Right lobe of liver (tissue), 6 donors: ENCODE data around the gene DDX20. TPM values are rescaled to one million over a fixed set of nuclear protein-coding genes. Genes with fewer than 3 reads are reported as not detected.

Experiments used
- ATAC-seq, 4 donors: fragments of 200-7000 bp; cut with Tn5 transposase; one replicate each; pipeline ENCODE4 v1.9.1; 2020; ENCODE audit warnings: mild to moderate bottlenecking in 4 of 4, moderate library complexity in 4 of 4
- DNase-seq, 3 donors: peaks; one replicate each; pipeline ENCODE4 v3.0.0-alpha.2; 2020
- H3K27ac ChIP-seq, 3 donors: fragments of 200-600 bp; one replicate each; pipeline ENCODE4 v1.8.0; 2022
- H3K27me3 ChIP-seq, 2 donors: fragments of 200-600 bp; one replicate each; pipeline ENCODE4 v1.8.0; 2022
- H3K36me3 ChIP-seq, 4 donors: fragments of 200-600 bp; sonication (generic) in 1 of 4; one replicate each; pipeline versions ENCODE4 v1.5.1 to v1.8.0; 2017 to 2022; ENCODE audit warnings: control low read depth in 1 of 4
- H3K4me1 ChIP-seq, 4 donors: fragments of 200-600 bp; sonication (generic) in 1 of 4; one replicate each; pipeline versions ENCODE4 v1.5.1 to v1.8.0; 2017 to 2022; ENCODE audit warnings: control low read depth in 1 of 4
- H3K4me3 ChIP-seq, 3 donors: fragments of 200-600 bp; one replicate each; pipeline ENCODE4 v1.8.0; 2022
- H3K9me3 ChIP-seq, 4 donors: fragments of 200-600 bp; sonication (generic) in 1 of 4; one replicate each; pipeline versions ENCODE4 v1.5.1 to v1.8.0; 2017 to 2022; ENCODE audit warnings: control low read depth in 1 of 4
- POLR2A ChIP-seq: fragments of 450-650 bp; IDR thresholded peaks from one replicate; pipeline ENCODE4 v1.6.1; 2017; ENCODE audit warnings: antibody characterized with exemption, mild to moderate bottlenecking
- WGBS: methylation state at CpG from one replicate; pipeline ENCODE4 v1.1.6; 2018; ENCODE audit warnings: low coverage, low lambda C conversion rate; ENCODE audit not compliant: insufficient coverage; ENCODE audit errors: missing lambda C conversion rate; 5-methylcytosine and 5-hydroxymethylcytosine counted together
- intact Hi-C, 2 donors: fragments of 100-400 bp; cut with DNase I; formaldehyde crosslinking; loops; one replicate each; pipeline versions ENCODE4 v1.11.2 to v1.14.1; 2022
- total RNA-seq, 6 experiments: library from RNA; depleted of rRNA in 2 of 6; stranded (reverse); fragments of >200 nt in 2 of 6; fragmentation: NEBNext Ultra II Directional in 3 of 6; extraction: Animal tissue kit (Norgen Biotek cat#: 25700) in 3 of 6; gene quantifications; one replicate each; pipeline versions ENCODE4 v1.1.0 to v1.2.4, GENCODE V29; 2016 to 2023
- TF ChIP-seq, protein P1 (sequence below), 4 donors: fragments of 200-600 bp in 3 of 4; fragments of 450-650 bp in 1 of 4; IDR thresholded peaks; one replicate each; pipeline versions ENCODE4 v1.5.1 to v1.8.0; 2016 to 2022; ENCODE audit warnings: antibody characterized with exemption in 4 of 4, mild to moderate bottlenecking in 2 of 4
- donor health status: DM: no; HTN: yes; CAD: no.
- donor health status: DM: no; HTN: no; CAD: no.
- donor health status: DM: no; HTN: no; CAD: no.
- donor health status: DM: no; HTN: yes; CAD: no.
- donor health status: DM: no; HTN: yes; CAD: no.

Gene DDX20
- total RNA-seq, 6 experiments from 2014 or later = 3.9 to 11.6 (median 5.1) TPM

DNA sequence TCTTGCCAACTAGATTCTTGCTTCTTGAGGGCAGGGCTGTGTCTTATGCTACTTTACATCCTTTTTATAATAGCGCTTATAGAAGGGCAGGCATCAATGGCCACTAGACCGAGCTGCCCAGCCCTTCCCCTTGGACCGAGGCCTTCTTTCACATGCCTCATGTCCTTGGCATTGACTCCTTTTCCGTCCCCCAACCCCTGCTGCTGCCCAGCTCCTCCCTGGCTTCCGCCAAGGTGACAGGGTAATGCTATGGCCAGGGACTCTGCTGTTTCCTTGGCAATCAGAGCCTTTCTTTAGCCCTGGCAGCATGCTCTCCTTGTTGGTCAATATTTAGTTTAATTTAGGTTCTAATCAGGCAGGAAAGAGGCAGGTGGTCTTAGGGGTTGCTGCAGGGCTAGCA lies 48.2 kb downstream of the DDX20 start:
- TF ChIP-seq, protein P1, sequence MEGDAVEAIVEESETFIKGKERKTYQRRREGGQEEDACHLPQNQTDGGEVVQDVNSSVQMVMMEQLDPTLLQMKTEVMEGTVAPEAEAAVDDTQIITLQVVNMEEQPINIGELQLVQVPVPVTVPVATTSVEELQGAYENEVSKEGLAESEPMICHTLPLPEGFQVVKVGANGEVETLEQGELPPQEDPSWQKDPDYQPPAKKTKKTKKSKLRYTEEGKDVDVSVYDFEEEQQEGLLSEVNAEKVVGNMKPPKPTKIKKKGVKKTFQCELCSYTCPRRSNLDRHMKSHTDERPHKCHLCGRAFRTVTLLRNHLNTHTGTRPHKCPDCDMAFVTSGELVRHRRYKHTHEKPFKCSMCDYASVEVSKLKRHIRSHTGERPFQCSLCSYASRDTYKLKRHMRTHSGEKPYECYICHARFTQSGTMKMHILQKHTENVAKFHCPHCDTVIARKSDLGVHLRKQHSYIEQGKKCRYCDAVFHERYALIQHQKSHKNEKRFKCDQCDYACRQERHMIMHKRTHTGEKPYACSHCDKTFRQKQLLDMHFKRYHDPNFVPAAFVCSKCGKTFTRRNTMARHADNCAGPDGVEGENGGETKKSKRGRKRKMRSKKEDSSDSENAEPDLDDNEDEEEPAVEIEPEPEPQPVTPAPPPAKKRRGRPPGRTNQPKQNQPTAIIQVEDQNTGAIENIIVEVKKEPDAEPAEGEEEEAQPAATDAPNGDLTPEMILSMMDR (IDR thresholded peaks at IDR 0.05) = no peak
- TF ChIP-seq POLR2A = no peak
- WGBS = 97% methylated on average over 5 of the region's 5 CpGs
- Histone ChIP-seq H3K4me3 (no peak overlapping the region), H3K27ac (no peak overlapping the region), H3K36me3 (no peaks in the 10 kb centered on the region), H3K27me3 (no peaks in the 10 kb centered on the region), H3K4me1 (no peaks in the 10 kb centered on the region), H3K9me3 (no peaks in the 10 kb centered on the region)
- intact Hi-C loops = no loop called here
- no peak for ATAC-seq
- no peak for DNase-seq

DNA sequence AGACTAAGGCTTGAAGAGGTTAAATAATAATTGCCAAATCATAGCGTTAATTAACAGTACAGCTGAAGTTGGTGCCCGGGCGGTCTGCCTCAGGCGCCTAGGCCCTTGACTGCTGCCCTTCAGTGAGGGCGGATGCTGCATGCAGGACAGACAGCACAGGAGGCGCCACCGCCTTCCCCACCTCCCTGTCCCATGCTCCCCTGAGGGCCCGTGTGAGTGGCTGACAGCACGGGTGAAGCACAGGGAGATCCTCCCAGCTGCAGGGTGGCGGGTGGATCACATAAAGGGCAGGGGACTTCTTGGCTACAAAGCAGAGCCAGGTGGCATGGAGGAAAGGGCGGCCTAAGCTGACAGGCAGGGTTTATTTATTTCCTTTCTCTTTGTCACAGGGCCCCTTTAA lies 49.1 kb downstream of the DDX20 start:
- WGBS = 97% methylated on average over 6 of the region's 11 CpGs
- no peaks in the 10 kb centered on the region for H3K36me3 ChIP-seq
- no peak for ATAC-seq
- intact Hi-C loops = no loop called here
- TF ChIP-seq, protein P1 (IDR thresholded peaks at IDR 0.05) = no peak
- no peak for TF ChIP-seq POLR2A
- no peaks in the 10 kb centered on the region for H3K9me3 ChIP-seq
- H3K27ac ChIP-seq = no peak overlapping the region
- no peaks in the 10 kb centered on the region for H3K4me1 ChIP-seq
- no peak overlapping the region for H3K4me3 ChIP-seq
- H3K27me3 ChIP-seq = no peaks in the 10 kb centered on the region
- DNase-seq = no peak

DNA sequence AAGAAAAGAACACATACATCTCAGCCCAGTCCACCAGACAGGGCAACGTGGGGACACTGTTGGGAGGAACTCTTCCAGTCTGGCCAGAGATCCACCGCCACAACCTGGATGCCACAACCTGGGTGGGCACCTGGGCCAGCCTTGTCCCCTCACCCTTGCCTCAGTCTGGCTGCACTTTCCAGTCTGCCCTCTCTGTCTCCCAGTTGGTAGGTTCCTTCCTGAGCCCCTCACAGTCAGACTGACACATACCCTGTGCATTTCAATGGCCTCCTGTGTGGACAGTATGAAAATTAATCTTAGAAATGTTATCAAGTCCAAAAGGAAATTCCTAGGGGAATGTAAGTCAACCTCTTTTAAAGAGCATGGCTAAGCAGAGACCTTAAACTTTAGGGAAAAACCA lies 49.5 kb downstream of the DDX20 start:
- Histone ChIP-seq H3K27me3 (no peaks in the 10 kb centered on the region), H3K4me1 (no peaks in the 10 kb centered on the region), H3K4me3 (no peak overlapping the region), H3K9me3 (no peaks in the 10 kb centered on the region), H3K27ac (no peak overlapping the region), H3K36me3 (no peaks in the 10 kb centered on the region)
- intact Hi-C loops = no loop called here
- DNase-seq (no peak), ATAC-seq (no peak)
- WGBS = no CpG with 5 or more reads among the region's 2 CpGs
- no peak for TF ChIP-seq POLR2A
- TF ChIP-seq, protein P1 (IDR thresholded peaks at IDR 0.05) = no peak

DNA sequence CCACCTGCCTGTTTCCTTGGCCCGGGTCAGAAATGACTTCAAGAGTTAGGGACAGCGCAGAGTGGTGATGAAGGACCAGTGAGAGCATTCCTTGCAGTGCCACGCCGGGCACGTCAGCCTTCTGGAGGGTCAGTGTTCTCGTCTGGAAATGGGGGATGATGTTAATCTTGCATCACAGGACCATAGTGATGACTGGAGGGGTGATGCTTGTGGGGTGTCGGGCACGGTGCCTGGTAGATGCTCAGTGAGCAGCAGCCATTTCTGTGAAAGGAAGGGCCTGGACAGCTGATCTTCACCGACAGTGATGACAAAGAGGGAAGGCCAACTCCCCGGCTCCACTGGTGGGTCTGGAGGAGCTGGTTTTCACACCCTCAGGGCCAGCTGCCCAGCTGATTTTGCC lies 56.2 kb downstream of the DDX20 start:
- WGBS = 54% methylated on average over 4 of the region's 10 CpGs
- no peaks in the 10 kb centered on the region for H3K36me3 ChIP-seq
- no peak for TF ChIP-seq POLR2A
- TF ChIP-seq, protein P1 (IDR thresholded peaks at IDR 0.05) = no peak
- H3K4me3 ChIP-seq = no peak overlapping the region
- no peaks in the 10 kb centered on the region for H3K4me1 ChIP-seq
- no peaks in the 10 kb centered on the region for H3K27me3 ChIP-seq
- H3K27ac ChIP-seq = no peak overlapping the region
- ATAC-seq (no peak), DNase-seq (no peak)
- intact Hi-C loops = no loop called here
- H3K9me3 ChIP-seq = no peaks in the 10 kb centered on the region

DNA sequence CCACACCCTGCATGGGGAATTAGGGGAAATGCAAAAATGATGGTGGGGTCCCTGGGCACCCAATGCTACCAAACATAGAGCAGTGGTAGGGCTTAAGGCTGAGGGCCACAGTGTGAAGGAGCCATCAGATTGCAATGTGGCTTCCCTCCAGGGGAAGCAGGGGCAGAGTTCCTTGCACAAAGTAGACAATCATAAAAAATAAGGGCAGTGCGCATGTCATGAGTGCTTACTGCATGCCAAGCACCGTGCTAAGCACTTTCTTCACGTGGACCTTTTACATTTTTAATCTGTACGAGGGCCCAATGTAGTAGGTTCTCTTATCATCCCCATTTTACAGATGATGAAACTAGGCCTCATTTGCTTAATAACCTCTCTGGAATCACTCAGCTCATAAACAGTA lies 56.6 kb downstream of the DDX20 start:
- no peaks in the 10 kb centered on the region for H3K9me3 ChIP-seq
- TF ChIP-seq POLR2A = no peak
- TF ChIP-seq, protein P1 (IDR thresholded peaks at IDR 0.05) = no peak
- H3K27me3 ChIP-seq = no peaks in the 10 kb centered on the region
- no peaks in the 10 kb centered on the region for H3K36me3 ChIP-seq
- no peaks in the 10 kb centered on the region for H3K4me1 ChIP-seq
- no peak for DNase-seq
- no peak for ATAC-seq
- 96% methylated on average over 3 of the region's 4 CpGs for WGBS
- no peak overlapping the region for H3K4me3 ChIP-seq
- intact Hi-C loops = no loop called here
- H3K27ac ChIP-seq = no peak overlapping the region
